Nephron progenitor cell (in vitro differentiated cells): Measurements from ENCODE around the gene USP48.

ENCODE experiments used
- DNase-seq: peaks from one replicate; pipeline ENCODE4 v3.0.0; 2021
- H3K27ac Mint-ChIP-seq: 2 replicates; pipeline ENCODE4 v1.8.0; 2021; ENCODE audit warnings: mild to moderate bottlenecking, moderate library complexity, mixed read lengths
- H3K27me3 Mint-ChIP-seq: 2 replicates; pipeline ENCODE4 v1.8.0; 2021; ENCODE audit warnings: mild to moderate bottlenecking, low read depth, mixed read lengths; ENCODE audit not compliant: poor library complexity
- H3K36me3 Mint-ChIP-seq: 2 replicates; pipeline ENCODE4 v1.8.0; 2021; ENCODE audit warnings: low read depth, mixed read lengths
- H3K4me1 Mint-ChIP-seq: 2 replicates; pipeline ENCODE4 v1.8.0; 2021; ENCODE audit warnings: mixed read lengths
- H3K4me3 Mint-ChIP-seq: 2 replicates; pipeline ENCODE4 v1.8.0; 2021; ENCODE audit warnings: mild to moderate bottlenecking, moderate library complexity, mixed read lengths
- H3K9me3 Mint-ChIP-seq: 2 replicates; pipeline ENCODE4 v1.8.0; 2021; ENCODE audit warnings: mild to moderate bottlenecking, moderate library complexity, mixed read lengths
- CTCF ChIP-seq: fragments of 200-600 bp; sonication (generic); IDR thresholded peaks from 2 replicates; pipeline ENCODE4 v1.5.0; 2021; ENCODE audit warnings: antibody characterized with exemption

The USP48 gene

GRCh38 chr1:21813542-21813941 is 30.6 kb upstream of the USP48 start:
- H3K27ac Mint-ChIP-seq: no peak overlapping the region
- peaks cover 18% of the 10 kb centered on the region for H3K4me1 Mint-ChIP-seq
- H3K4me3 Mint-ChIP-seq: no peak overlapping the region
- TF ChIP-seq CTCF: no peak
- DNase-seq: no peak
- H3K27me3 Mint-ChIP-seq: peaks cover 30% of the 10 kb centered on the region
- H3K36me3 Mint-ChIP-seq: no peaks in the 10 kb centered on the region
- no peaks in the 10 kb centered on the region for H3K9me3 Mint-ChIP-seq

GRCh38 chr1:21811875-21812305 is 28.9 kb upstream of the USP48 start, which contains the start of gene LDLRAD2:
Gene LDLRAD2, plus strand, starts transcription at chr1:21812265. Its CDS starts 187 bp downstream, at chr1:21812452.
- Mint-ChIP-seq H3K4me3 (no peak within 1 kb of the TSS), H3K27ac (no peak within 1 kb of the TSS)
- TF ChIP-seq CTCF: no peak

GRCh38 chr1:21804536-21804935 is 21.6 kb upstream of the USP48 start:
- Mint-ChIP-seq H3K4me1 (no peaks in the 10 kb centered on the region), H3K4me3 (no peak overlapping the region), H3K27me3 (peaks cover 21% of the 10 kb centered on the region), H3K9me3 (peaks cover 4% of the 10 kb centered on the region), H3K27ac (no peak overlapping the region), H3K36me3 (no peaks in the 10 kb centered on the region)
- no peak for TF ChIP-seq CTCF
- DNase-seq: no peak

More at GRCh38 chr1:21811875-21812305, 28.9 kb upstream of the USP48 start, which contains the start of gene LDLRAD2:
- Mint-ChIP-seq H3K27me3 (peaks cover 28% of the 10 kb centered on the region), H3K36me3 (no peaks in the 10 kb centered on the region), H3K4me1 (peaks cover 9% of the 10 kb centered on the region), H3K9me3 (no peaks in the 10 kb centered on the region)
- no peak for DNase-seq

GRCh38 chr1:21801100-21801499 is 18.2 kb upstream of the USP48 start:
- H3K9me3 Mint-ChIP-seq: peaks cover 4% of the 10 kb centered on the region
- H3K36me3 Mint-ChIP-seq: no peaks in the 10 kb centered on the region
- DNase-seq: no peak
- H3K4me1 Mint-ChIP-seq: no peaks in the 10 kb centered on the region
- H3K27me3 Mint-ChIP-seq: peaks cover 21% of the 10 kb centered on the region
- no peak overlapping the region for H3K4me3 Mint-ChIP-seq
- no peak for TF ChIP-seq CTCF
- H3K27ac Mint-ChIP-seq: no peak overlapping the region

GRCh38 chr1:21799730-21800129 is 16.8 kb upstream of the USP48 start:
- no peaks in the 10 kb centered on the region for H3K4me1 Mint-ChIP-seq
- TF ChIP-seq CTCF: no peak
- no peak overlapping the region for H3K4me3 Mint-ChIP-seq
- no peak for DNase-seq
- H3K9me3 Mint-ChIP-seq: peaks cover 7% of the 10 kb centered on the region
- no peak overlapping the region for H3K27ac Mint-ChIP-seq
- peaks cover 22% of the 10 kb centered on the region for H3K27me3 Mint-ChIP-seq
- no peaks in the 10 kb centered on the region for H3K36me3 Mint-ChIP-seq

- DNase-seq: no peak
Measured at GRCh38 chr1:21795075-21795474, 12.1 kb upstream of the USP48 start.

More at GRCh38 chr1:21795075-21795474, 12.1 kb upstream of the USP48 start:
- Mint-ChIP-seq H3K9me3 (peaks cover 6% of the 10 kb centered on the region), H3K4me3 (no peak overlapping the region), H3K4me1 (no peaks in the 10 kb centered on the region), H3K27me3 (peaks cover 4% of the 10 kb centered on the region), H3K27ac (no peak overlapping the region), H3K36me3 (no peaks in the 10 kb centered on the region)
- TF ChIP-seq CTCF: no peak
